HL-60 (cell line): ENCODE results near the gene COX7A2L.

Experiments
- GABPA ChIP-seq: IDR thresholded peaks from 2 replicates; pipeline ENCODE4 v1.6.1; 2012; ENCODE audit warnings: low read depth
- POLR2AphosphoS5 ChIP-seq: IDR thresholded peaks from 2 replicates; pipeline ENCODE4 v1.6.1; 2012; ENCODE audit warnings: low read depth
- TF ChIP-seq, protein P1 (sequence below): IDR thresholded peaks from one replicate; pipeline ENCODE4 v1.5.1; 2011; ENCODE audit warnings: low read length, control low read depth, inconsistent platforms; ENCODE audit not compliant: insufficient read depth
- TF ChIP-seq, protein P2 (sequence below): IDR thresholded peaks from 2 replicates; pipeline ENCODE4 v1.6.1; 2012; ENCODE audit warnings: low read depth; ENCODE audit not compliant: insufficient replicate concordance

GRCh38 chr2:42371611-42372473 lies 10.8 kb upstream of the COX7A2L start:
- TF ChIP-seq POLR2AphosphoS5 (no peak), GABPA (no peak)
- TF ChIP-seq, protein P1, sequence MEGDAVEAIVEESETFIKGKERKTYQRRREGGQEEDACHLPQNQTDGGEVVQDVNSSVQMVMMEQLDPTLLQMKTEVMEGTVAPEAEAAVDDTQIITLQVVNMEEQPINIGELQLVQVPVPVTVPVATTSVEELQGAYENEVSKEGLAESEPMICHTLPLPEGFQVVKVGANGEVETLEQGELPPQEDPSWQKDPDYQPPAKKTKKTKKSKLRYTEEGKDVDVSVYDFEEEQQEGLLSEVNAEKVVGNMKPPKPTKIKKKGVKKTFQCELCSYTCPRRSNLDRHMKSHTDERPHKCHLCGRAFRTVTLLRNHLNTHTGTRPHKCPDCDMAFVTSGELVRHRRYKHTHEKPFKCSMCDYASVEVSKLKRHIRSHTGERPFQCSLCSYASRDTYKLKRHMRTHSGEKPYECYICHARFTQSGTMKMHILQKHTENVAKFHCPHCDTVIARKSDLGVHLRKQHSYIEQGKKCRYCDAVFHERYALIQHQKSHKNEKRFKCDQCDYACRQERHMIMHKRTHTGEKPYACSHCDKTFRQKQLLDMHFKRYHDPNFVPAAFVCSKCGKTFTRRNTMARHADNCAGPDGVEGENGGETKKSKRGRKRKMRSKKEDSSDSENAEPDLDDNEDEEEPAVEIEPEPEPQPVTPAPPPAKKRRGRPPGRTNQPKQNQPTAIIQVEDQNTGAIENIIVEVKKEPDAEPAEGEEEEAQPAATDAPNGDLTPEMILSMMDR = no peak
- TF ChIP-seq, protein P2, sequence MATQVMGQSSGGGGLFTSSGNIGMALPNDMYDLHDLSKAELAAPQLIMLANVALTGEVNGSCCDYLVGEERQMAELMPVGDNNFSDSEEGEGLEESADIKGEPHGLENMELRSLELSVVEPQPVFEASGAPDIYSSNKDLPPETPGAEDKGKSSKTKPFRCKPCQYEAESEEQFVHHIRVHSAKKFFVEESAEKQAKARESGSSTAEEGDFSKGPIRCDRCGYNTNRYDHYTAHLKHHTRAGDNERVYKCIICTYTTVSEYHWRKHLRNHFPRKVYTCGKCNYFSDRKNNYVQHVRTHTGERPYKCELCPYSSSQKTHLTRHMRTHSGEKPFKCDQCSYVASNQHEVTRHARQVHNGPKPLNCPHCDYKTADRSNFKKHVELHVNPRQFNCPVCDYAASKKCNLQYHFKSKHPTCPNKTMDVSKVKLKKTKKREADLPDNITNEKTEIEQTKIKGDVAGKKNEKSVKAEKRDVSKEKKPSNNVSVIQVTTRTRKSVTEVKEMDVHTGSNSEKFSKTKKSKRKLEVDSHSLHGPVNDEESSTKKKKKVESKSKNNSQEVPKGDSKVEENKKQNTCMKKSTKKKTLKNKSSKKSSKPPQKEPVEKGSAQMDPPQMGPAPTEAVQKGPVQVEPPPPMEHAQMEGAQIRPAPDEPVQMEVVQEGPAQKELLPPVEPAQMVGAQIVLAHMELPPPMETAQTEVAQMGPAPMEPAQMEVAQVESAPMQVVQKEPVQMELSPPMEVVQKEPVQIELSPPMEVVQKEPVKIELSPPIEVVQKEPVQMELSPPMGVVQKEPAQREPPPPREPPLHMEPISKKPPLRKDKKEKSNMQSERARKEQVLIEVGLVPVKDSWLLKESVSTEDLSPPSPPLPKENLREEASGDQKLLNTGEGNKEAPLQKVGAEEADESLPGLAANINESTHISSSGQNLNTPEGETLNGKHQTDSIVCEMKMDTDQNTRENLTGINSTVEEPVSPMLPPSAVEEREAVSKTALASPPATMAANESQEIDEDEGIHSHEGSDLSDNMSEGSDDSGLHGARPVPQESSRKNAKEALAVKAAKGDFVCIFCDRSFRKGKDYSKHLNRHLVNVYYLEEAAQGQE = no peak
